H1 (cell line): ENCODE measurements around the gene INPP5A. TPM values are rescaled to one million over a fixed set of nuclear protein-coding genes. Genes with fewer than 3 reads are reported as not detected.

ENCODE experiments used
- CEBPB ChIP-seq: IDR thresholded peaks from 2 replicates; pipeline ENCODE4 v1.6.1; 2012; ENCODE audit warnings: low read depth, low read length
- CREB1 ChIP-seq: IDR thresholded peaks from 2 replicates; pipeline ENCODE4 v1.6.1; 2012; ENCODE audit warnings: inconsistent platforms
- CTBP2 ChIP-seq: IDR thresholded peaks from 2 replicates; pipeline ENCODE4 v1.7.0; 2011; ENCODE audit warnings: borderline replicate concordance, mild to moderate bottlenecking, moderate library complexity, mixed read lengths, low read length; ENCODE audit not compliant: insufficient read depth, insufficient read length
- HDAC6 ChIP-seq: IDR thresholded peaks from one replicate; pipeline ENCODE4 v1.7.1; 2012; ENCODE audit warnings: low read depth, mild to moderate bottlenecking, inconsistent platforms, low read length, moderate library complexity
- polyA plus RNA-seq, 7 experiments: library from polyadenylated mRNA; depleted of rRNA in 3 of 7; stranded (reverse) in 5 of 7; unstranded in 2 of 7; fragments of >200 nt in 5 of 7; fragments of 200-250 nt in 2 of 7; gene quantifications; 1 replicate in 5 of 7; 2 replicates in 1 of 7; 4 replicates in 1 of 7; pipeline versions ENCODE4 v1.2.1 to v1.2.3, GENCODE V29; 2011 to 2013; ENCODE audit warnings: missing spikeins in 2 of 7, mixed read lengths in 2 of 7
- total RNA-seq: library from RNA; stranded (reverse); fragmentation: NEBNext Ultra II Directional; extraction: Animal tissue kit (Norgen Biotek cat#: 25700); gene quantifications from 2 replicates; pipeline ENCODE4 v1.2.1, GENCODE V29; 2021

The INPP5A gene
- total and polyA plus RNA-seq, 2 of the 8 experiments (the other 6 are each of a cell fraction or from before 2014, with no cell fraction given) = 19.7 to 27.5 TPM

GRCh38 chr10:132545659-132546367 lies 8.2 kb downstream of the INPP5A start (continued):
- TF ChIP-seq CREB1 (no peak), CEBPB (no peak), CTBP2 (no peak), HDAC6 (no peak)
